GM13977 (cell line): Measurements from ENCODE around the gene PKN2.

ENCODE experiments used
- DNase-seq: peaks from one replicate; pipeline ENCODE4 v3.0.0; 2012; ENCODE audit warnings: low spot score
- CTCF ChIP-seq: IDR thresholded peaks from 2 replicates; pipeline ENCODE4 v1.5.1; 2012; ENCODE audit warnings: mild to moderate bottlenecking, control low read depth; ENCODE audit not compliant: insufficient read depth; ENCODE audit errors: extremely low read depth, missing control alignments
- in situ Hi-C: fragments of 300-500 bp; cut with MboI; formaldehyde crosslinking; loops from one replicate; pipeline ENCODE4 v1.12.0; 2022; ENCODE audit warnings: low sequenced_read_pairs, low pct_unique_long_range_greater_than_20kb, mixed read lengths, inconsistent platforms; ENCODE audit not compliant: unreplicated experiment

PKN2 gene

GRCh38 chr1:88658419-88658818 lies 25.7 kb upstream of the PKN2 start:
- in situ Hi-C loops = loop anchor here (10.0 kb wide), 1 partner anchor 206 kb away; no protein-coding TSS in a partner anchor
- DNase-seq = no peak
- no peak for TF ChIP-seq CTCF

GRCh38 chr1:88659552-88659951 lies 24.5 kb upstream of the PKN2 start:
- no peak for DNase-seq
- in situ Hi-C loops = loop anchor here (10.0 kb wide), 1 partner anchor 205 kb away; no protein-coding TSS in a partner anchor
- no peak for TF ChIP-seq CTCF

GRCh38 chr1:88661188-88661587 lies 22.9 kb upstream of the PKN2 start:
- no peak for TF ChIP-seq CTCF
- in situ Hi-C loops = no loop called here
- DNase-seq = no peak

GRCh38 chr1:88661951-88662699 lies 21.9 kb upstream of the PKN2 start:
- in situ Hi-C loops = no loop called here

GRCh38 chr1:88662723-88663122 lies 21.4 kb upstream of the PKN2 start:
- in situ Hi-C loops = no loop called here
- no peak for TF ChIP-seq CTCF
- DNase-seq = no peak

More at GRCh38 chr1:88661951-88662699, 21.9 kb upstream of the PKN2 start:
- no peak for DNase-seq
- no peak for TF ChIP-seq CTCF

GRCh38 chr1:88668405-88668804 lies 15.7 kb upstream of the PKN2 start:
- DNase-seq = no peak
- no peak for TF ChIP-seq CTCF
- in situ Hi-C loops = no loop called here
